MG63 (cell line): Measurements from ENCODE around the gene NXPH4. TPM values are rescaled to one million over a fixed set of nuclear protein-coding genes. Genes with fewer than 3 reads are reported as not detected.
A peak's percentile ranks its signal among the peaks of the same experiment; 100 is the strongest.

Source experiments
- DNase-seq: peaks from one replicate; pipeline ENCODE4 v3.0.0-alpha.2; 2020
- H3K27me3 ChIP-seq: fragments of 250-450 bp; sonication (Bioruptor Pico); 2 replicates; pipeline ENCODE4 v1.5.1; 2020; ENCODE audit warnings: mild to moderate bottlenecking, moderate library complexity
- H3K36me3 ChIP-seq: fragments of 250-450 bp; sonication (Bioruptor Pico); 2 replicates; pipeline ENCODE4 v1.5.1; 2020; ENCODE audit warnings: mild to moderate bottlenecking, moderate library complexity
- H3K4me3 ChIP-seq: fragments of 250-450 bp; sonication (Bioruptor Pico); 2 replicates; pipeline ENCODE4 v1.5.1; 2020; ENCODE audit warnings: mild to moderate bottlenecking, moderate library complexity
- H3K9me3 ChIP-seq: fragments of 250-450 bp; sonication (Bioruptor Pico); 2 replicates; pipeline ENCODE4 v1.5.1; 2020; ENCODE audit warnings: mild to moderate bottlenecking, moderate library complexity
- total RNA-seq: library from RNA; depleted of rRNA; stranded (reverse); fragments of >200 nt; shearing (Covaris generic); gene quantifications from 2 replicates; pipeline ENCODE4 v1.2.3, GENCODE V29; 2014; ENCODE audit warnings: low replicate concordance

The NXPH4 gene
- total RNA-seq, 1 experiment from 2014 or later: not detected

DNA sequence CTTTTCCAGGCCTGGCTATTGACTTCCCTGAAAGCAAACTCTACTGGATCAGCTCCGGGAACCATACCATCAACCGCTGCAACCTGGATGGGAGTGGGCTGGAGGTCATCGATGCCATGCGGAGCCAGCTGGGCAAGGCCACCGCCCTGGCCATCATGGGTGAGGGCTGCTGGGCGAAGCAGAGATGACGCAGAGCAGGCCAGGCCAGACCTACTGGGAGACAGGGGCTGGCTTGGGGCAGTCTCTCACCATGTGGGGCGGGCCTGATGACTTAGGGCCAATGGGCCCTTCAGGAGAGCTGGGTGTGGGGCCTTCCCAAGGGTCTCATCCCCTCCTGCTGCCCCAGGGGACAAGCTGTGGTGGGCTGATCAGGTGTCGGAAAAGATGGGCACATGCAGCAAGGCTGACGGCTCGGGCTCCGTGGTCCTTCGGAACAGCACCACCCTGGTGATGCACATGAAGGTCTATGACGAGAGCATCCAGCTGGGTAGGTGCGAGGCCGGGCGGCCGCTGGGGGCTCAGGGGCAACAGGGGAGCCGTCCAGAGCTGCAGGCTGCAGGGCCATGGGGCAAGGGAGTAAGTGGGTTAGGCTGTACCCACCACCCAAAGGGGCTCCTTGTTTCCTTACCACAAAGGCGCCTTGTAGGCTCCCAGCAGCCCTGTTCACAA is 36.1 kb upstream of the NXPH4 start:
- peaks cover 81% of the 10 kb centered on the region for H3K36me3 ChIP-seq
- no peaks in the 10 kb centered on the region for H3K9me3 ChIP-seq
- H3K4me3 ChIP-seq: no peak overlapping the region
- H3K27me3 ChIP-seq: no peaks in the 10 kb centered on the region
- no peak for DNase-seq

DNA sequence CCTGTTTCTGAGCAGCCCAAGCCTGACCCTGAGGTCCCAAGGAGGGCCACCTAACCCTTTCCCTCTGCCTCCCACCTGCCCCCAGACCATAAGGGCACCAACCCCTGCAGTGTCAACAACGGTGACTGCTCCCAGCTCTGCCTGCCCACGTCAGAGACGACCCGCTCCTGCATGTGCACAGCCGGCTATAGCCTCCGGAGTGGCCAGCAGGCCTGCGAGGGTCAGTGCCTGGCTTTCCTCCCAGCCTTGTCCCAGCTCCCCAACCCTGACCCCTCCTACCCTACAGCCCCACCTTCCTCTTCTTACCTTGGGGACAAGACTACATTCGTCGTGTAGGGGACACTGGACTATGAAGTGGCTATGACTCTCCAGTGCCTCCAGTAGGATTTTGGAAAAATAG is 35.5 kb upstream of the NXPH4 start:
- peaks cover 78% of the 10 kb centered on the region for H3K36me3 ChIP-seq
- H3K9me3 ChIP-seq: no peaks in the 10 kb centered on the region
- H3K4me3 ChIP-seq: no peak overlapping the region
- H3K27me3 ChIP-seq: no peaks in the 10 kb centered on the region
- no peak for DNase-seq

DNA sequence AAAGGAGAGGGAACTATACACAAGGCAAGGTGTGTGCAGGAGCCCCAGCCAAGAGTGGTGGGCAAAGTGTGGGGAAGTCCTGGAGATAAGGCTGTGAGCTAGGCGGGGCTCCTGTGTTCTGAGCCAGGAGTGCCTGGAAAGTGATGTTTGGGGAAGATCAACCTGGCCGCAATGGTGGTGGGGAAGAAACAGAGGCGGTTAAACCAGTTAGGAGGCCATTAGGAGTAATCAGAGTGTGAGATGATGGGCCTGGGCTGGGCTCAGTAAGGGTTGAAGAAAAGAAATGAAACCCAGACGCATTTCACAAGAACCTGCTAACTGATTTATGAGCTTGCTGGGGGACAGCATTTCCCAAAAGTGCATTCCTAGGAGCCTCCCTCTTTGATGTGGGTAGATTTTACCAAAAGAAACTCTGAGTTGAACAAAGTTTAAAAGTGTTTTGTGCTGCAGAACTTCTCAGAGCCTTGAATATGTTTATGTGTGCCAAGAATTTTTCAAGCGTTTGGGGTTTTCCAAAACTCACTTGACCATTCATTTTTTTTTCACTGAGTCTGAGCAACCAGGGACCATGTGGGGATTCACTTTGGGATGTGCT is 34.9 kb upstream of the NXPH4 start:
- no peaks in the 10 kb centered on the region for H3K27me3 ChIP-seq
- H3K9me3 ChIP-seq: no peaks in the 10 kb centered on the region
- H3K36me3 ChIP-seq: peaks cover 78% of the 10 kb centered on the region
- DNase-seq: no peak
- no peak overlapping the region for H3K4me3 ChIP-seq

DNA sequence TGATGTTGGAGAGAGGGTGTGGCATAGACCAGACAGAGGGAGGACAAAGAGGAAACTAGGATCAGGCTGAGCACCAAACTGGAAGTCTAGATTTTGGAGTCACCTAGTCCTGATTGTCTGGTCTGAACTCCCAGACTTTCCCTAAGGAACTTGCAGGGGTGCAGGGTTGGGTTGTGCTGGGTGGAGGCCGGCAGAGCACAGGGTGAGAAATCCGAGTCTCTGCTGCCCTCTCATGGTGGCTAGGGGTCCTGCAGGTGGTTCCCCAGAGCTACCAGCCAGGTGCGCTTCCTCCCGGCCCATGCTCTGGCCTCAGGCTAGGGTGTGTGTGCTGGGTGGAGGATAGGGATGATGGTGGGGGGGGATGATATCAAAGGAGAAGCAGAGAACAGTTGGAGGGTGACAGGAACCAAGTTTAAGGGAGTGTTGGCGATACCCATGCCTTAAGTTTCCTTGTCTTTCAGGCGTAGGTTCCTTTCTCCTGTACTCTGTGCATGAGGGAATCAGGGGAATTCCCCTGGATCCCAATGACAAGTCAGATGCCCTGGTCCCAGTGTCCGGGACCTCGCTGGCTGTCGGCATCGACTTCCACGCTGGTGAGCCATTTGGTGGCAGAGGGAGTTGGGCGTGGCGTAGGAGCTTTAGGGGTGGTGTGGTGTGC is 33.5 kb upstream of the NXPH4 start:
- H3K9me3 ChIP-seq: no peaks in the 10 kb centered on the region
- no peak overlapping the region for H3K4me3 ChIP-seq
- peak; percentile 63 for DNase-seq
- peaks cover 82% of the 10 kb centered on the region for H3K36me3 ChIP-seq
- no peaks in the 10 kb centered on the region for H3K27me3 ChIP-seq

DNA sequence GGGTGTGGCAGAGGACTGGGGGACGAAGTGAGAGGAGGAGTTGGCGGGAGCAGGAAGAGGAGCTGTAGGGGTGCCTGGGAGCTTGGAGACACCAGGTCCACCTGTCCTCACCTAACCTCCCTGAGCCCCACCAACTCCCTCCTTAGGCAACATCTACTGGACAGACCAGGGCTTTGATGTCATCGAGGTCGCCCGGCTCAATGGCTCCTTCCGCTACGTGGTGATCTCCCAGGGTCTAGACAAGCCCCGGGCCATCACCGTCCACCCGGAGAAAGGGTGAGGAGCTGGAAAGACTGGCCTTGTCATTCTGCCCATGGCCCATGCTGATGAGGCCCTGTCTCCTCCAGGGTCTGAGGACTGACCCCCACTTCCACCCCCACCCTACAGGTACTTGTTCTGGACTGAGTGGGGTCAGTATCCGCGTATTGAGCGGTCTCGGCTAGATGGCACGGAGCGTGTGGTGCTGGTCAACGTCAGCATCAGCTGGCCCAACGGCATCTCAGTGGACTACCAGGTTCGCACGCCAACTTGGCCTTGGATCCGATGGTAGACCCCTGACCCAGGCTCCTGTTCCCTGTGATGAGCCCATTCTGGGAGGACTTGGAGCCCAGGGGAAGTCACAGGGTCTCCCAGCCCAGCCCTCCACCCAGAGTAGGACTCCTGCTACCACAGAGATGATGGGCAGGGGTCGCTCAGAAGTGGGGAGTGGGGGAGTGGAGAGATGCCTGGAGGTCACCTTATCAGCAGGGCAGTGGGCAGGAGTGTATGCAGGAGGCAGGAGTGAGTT is 32.5 kb upstream of the NXPH4 start:
- H3K36me3 ChIP-seq: peaks cover 80% of the 10 kb centered on the region
- H3K9me3 ChIP-seq: no peaks in the 10 kb centered on the region

DNA sequence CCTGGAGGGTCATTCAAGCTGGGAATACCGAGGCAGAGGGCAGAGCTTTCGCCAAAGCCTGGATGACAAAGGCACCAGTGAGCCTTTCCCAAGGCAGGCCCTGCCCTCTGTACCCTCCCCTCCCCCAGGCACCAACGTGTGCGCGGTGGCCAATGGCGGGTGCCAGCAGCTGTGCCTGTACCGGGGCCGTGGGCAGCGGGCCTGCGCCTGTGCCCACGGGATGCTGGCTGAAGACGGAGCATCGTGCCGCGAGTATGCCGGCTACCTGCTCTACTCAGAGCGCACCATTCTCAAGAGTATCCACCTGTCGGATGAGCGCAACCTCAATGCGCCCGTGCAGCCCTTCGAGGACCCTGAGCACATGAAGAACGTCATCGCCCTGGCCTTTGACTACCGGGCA is 31.2 kb upstream of the NXPH4 start:
- DNase-seq: no peak
- Histone ChIP-seq H3K9me3 (no peaks in the 10 kb centered on the region), H3K36me3 (peaks cover 80% of the 10 kb centered on the region), H3K4me3 (no peak overlapping the region), H3K27me3 (no peaks in the 10 kb centered on the region)

More for the DNA sequence above, 32.5 kb upstream of the NXPH4 start:
- no peaks in the 10 kb centered on the region for H3K27me3 ChIP-seq
- no peak for DNase-seq
- no peak overlapping the region for H3K4me3 ChIP-seq

DNA sequence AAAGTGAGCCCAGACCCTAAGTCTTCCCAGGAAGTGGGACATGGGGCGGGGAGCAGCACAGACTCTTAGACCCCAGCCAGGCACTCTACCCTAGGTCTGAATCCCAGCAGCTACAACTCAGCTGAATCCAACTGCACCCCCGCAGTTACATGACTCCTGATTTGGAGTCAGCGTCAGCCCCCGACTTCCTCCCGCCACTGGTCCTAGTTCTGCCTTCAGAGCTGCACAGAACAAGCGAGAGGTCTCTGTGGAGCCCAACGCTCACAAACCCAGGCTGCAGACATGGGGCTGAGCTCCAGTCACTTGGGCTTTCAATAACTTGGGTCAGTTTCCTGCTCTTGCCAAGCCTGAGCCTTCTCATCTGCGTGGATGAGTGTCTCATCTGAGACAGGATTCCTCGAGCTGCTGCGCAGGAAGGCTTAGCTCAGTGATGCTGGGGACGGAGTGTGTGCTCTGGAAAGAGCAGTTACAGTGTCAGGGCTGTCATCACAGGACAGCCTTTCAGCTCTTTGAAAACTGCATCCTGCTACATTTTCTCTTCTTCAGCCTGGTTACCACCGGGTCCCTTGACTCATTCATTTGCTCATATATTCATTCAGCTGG is 30.6 kb upstream of the NXPH4 start:
- Histone ChIP-seq H3K27me3 (no peaks in the 10 kb centered on the region), H3K4me3 (no peak overlapping the region)
- no peak for DNase-seq

DNA sequence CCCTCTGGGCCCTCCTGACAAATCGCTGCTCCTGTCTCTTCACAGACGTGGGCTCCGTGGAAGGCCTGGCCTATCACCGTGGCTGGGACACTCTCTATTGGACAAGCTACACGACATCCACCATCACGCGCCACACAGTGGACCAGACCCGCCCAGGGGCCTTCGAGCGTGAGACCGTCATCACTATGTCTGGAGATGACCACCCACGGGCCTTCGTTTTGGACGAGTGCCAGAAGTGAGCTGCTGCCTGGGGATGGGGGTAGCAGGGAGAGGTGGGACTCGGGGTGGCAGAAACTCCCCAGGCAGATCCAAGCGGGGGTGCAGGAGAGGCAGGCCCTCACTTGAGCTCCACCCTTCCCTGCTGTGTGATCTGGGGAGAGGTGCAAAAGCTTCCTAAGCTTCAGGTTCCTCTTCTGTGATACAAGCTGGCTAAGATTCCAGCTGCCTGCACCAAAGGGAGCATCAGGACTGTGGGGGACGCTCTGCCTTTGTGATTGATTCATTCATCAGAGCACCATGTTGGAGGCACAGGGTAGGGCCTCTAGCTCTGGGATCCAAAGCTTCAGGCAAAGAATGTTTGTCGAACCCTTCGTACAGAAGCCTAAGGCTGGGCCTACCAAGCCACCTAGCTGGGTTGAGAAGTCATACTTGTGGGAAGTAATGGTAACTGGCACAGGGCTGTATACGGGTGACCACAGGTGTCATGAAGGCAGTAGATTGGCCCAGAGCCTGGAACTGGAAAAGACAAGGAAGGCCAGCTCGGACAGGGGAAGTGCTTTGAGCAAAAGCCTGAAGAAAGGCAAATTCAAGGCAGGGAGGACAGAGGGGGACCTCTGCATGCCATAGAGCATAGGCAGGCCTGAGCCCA is 29.1 kb upstream of the NXPH4 start:
- peaks cover 85% of the 10 kb centered on the region for H3K36me3 ChIP-seq
- H3K9me3 ChIP-seq: no peaks in the 10 kb centered on the region
- no peak for DNase-seq
- no peak overlapping the region for H3K4me3 ChIP-seq
- no peaks in the 10 kb centered on the region for H3K27me3 ChIP-seq

More for the DNA sequence above, 30.6 kb upstream of the NXPH4 start:
- Histone ChIP-seq H3K36me3 (peaks cover 81% of the 10 kb centered on the region), H3K9me3 (no peaks in the 10 kb centered on the region)

DNA sequence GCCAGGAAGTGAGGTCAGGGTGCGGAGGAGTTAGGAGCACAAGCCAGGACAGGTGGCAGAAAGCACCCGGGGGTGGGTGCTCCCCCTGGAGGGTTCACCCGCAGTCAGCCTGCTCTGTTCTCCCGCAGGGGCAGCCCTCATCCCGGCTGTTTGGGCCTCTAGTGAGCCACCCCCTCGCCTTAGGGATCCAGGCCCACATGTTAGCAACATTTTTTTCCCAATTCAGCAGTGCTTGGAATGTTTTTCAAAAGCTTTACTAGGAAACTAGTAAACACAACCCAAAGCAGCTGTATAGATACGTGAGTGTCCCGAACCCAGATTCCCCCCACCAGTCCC is 28.5 kb upstream of the NXPH4 start:
- Histone ChIP-seq H3K36me3 (peaks cover 85% of the 10 kb centered on the region), H3K9me3 (no peaks in the 10 kb centered on the region), H3K27me3 (no peaks in the 10 kb centered on the region), H3K4me3 (no peak overlapping the region)
- DNase-seq: no peak

DNA sequence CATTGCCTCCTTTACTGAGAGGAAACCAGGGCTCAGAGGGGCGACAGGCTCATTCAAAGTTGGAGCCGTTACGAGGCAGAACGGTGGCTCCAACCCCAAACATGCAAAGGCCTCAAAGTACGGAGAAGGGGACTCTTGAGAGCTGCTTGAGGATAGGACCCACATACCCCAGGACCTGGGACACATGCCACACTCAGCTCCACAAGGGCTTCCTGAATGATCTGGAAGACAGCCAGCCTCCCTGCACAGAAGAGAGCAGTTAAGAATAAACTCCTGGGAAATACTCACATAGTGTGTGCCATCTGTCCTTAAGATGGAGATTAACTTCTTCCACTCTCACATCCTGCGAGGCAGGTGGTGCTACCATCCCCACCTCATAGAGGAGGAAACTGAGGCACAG is 26.6 kb upstream of the NXPH4 start:
- Histone ChIP-seq H3K36me3 (peaks cover 78% of the 10 kb centered on the region), H3K4me3 (no peak overlapping the region), H3K9me3 (no peaks in the 10 kb centered on the region), H3K27me3 (no peaks in the 10 kb centered on the region)
- DNase-seq: no peak

DNA sequence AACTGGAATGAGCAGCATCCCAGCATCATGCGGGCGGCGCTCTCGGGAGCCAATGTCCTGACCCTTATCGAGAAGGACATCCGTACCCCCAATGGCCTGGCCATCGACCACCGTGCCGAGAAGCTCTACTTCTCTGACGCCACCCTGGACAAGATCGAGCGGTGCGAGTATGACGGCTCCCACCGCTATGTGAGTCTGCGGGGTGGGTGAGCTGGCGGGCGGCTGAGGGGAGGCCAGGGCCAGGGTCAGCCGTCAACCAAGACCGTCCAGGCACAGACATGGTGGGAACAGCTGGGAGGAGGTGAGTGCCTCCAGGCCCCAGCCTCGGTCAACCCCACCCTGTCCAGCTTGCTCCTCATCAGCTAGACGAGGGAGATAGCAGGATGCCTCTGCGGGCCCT is 25.8 kb upstream of the NXPH4 start:
- no peak for DNase-seq
- Histone ChIP-seq H3K9me3 (no peaks in the 10 kb centered on the region), H3K36me3 (peaks cover 81% of the 10 kb centered on the region), H3K4me3 (no peak overlapping the region), H3K27me3 (no peaks in the 10 kb centered on the region)

DNA sequence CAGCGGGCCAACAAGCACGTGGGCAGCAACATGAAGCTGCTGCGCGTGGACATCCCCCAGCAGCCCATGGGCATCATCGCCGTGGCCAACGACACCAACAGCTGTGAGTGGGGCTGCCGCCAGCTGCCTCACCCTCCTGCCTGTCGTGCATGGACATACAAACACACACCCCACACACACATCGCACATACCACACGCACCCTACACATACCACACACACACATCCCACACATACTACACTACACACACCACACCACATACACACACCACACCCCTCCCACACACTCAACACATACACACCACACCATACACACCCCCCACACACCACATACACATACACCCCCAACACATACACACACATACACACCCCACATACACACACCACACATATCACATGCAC is 25.2 kb upstream of the NXPH4 start:
- Histone ChIP-seq H3K9me3 (no peaks in the 10 kb centered on the region), H3K4me3 (no peak overlapping the region), H3K27me3 (no peaks in the 10 kb centered on the region), H3K36me3 (peaks cover 82% of the 10 kb centered on the region)
- peak; percentile 22 for DNase-seq

DNA sequence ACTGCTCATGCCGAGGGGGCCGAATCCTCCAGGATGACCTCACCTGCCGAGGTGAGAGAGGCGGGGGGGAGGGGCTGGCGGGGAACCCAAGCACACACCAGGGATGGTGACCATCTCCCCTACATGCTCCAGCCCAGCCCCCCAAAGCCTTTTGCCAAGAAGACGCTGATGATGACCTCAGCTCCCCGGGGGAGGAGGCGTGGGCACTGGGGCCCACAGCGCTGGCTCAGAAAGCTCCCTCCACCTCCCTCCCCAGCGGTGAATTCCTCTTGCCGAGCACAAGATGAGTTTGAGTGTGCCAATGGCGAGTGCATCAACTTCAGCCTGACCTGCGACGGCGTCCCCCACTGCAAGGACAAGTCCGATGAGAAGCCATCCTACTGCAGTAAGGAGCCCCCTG is 23.7 kb upstream of the NXPH4 start:
- no peak for DNase-seq
- Histone ChIP-seq H3K9me3 (no peaks in the 10 kb centered on the region), H3K4me3 (no peak overlapping the region), H3K27me3 (no peaks in the 10 kb centered on the region), H3K36me3 (peaks cover 76% of the 10 kb centered on the region)

DNA sequence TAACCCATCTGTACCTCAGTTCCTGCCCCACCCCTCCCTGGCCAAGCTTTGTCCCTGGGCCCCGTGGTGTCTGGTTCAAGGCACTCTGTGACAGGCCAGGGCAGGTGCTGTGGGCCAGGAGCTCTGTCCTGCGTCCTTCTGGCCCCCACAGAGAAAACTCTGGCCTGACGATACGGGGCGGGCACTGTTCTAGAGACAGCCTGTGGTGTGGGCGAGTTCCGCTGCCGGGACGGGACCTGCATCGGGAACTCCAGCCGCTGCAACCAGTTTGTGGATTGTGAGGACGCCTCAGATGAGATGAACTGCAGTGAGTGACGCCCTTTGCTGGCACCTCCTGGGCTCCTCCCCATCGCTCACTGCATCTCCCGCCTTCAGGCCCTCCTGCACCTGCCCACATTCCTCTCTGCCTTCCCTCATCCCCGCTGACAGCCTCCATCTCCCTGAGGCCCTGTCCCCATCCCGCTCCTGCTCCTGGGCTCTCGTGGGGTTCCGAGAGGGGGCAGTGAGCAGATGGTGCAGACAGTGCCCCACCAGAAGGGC is 22.8 kb upstream of the NXPH4 start:
- H3K4me3 ChIP-seq: no peak overlapping the region
- peaks cover 82% of the 10 kb centered on the region for H3K36me3 ChIP-seq
- H3K9me3 ChIP-seq: no peaks in the 10 kb centered on the region
- H3K27me3 ChIP-seq: no peaks in the 10 kb centered on the region
- DNase-seq: no peak

DNA sequence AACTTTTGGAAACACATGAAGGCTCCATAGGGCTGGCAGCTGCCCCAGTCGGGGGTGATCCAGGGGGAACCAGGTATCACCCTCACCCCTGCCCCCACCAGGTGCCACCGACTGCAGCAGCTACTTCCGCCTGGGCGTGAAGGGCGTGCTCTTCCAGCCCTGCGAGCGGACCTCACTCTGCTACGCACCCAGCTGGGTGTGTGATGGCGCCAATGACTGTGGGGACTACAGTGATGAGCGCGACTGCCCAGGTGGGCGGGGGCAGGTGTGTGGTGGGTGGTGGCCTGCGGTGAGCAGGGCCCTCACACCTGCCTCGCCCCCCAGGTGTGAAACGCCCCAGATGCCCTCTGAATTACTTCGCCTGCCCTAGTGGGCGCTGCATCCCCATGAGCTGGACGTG is 22.3 kb upstream of the NXPH4 start:
- Histone ChIP-seq H3K36me3 (peaks cover 82% of the 10 kb centered on the region), H3K9me3 (no peaks in the 10 kb centered on the region), H3K4me3 (no peak overlapping the region), H3K27me3 (no peaks in the 10 kb centered on the region)
- no peak for DNase-seq

DNA sequence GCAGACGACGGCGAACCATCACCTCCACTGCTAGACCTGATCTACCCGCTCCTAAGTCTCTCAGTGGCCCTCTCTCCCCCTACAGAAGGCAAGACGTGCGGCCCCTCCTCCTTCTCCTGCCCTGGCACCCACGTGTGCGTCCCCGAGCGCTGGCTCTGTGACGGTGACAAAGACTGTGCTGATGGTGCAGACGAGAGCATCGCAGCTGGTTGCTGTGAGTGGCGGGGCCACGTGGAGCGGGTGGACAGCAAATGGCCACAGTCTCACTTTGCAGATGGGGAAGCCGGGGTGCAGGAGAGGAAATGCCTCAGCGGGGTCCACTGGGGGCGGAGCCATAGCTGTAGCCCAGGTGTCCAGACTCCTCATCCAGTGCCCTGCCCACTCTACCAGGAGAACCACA is 21.4 kb upstream of the NXPH4 start:
- DNase-seq: no peak
- no peaks in the 10 kb centered on the region for H3K27me3 ChIP-seq
- H3K4me3 ChIP-seq: no peak overlapping the region
- no peaks in the 10 kb centered on the region for H3K9me3 ChIP-seq
- peaks cover 83% of the 10 kb centered on the region for H3K36me3 ChIP-seq
